ENCODE results near the gene NECAB3.
"Not testable (repeated sequence)": the region's sequence is repeated elsewhere in the genome, so short reads cannot be mapped to it uniquely, and the experiment has no call there.

Gene NECAB3

GRCh38 chr20:33649201-33649681, 25.0 kb downstream of the NECAB3 start:
- DNase-seq, result no peak

DNA sequence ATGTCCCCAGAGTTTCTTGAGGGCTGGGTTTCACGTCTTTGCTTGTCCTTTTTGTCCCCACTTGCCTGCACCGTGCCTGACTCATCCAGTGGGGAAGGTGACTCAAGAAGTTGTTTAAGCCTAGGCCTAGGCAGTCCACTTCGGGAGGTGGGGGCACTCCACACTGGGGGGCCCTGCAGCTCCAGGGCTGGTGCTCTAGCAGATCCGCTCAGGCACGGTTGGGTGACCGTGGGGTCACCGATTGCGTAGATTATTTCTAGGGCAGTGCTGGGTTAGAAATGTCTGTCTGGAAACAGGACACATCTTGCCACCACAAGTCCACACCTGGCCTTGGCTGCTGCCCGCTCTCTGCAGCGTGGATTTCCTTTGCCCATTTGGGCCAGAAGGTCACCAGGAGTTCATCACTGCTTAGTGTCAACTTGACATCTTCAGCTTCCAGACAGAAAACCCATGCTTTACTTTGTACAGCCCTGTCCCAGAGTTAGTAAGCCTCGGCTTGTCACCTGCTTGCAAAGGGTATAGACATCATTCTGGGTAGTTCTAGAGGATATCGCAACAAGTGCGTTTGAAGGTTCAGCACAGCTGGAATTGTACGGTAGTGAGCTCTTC, 25.7 kb downstream of the NECAB3 start:
- no peak for DNase-seq

DNA sequence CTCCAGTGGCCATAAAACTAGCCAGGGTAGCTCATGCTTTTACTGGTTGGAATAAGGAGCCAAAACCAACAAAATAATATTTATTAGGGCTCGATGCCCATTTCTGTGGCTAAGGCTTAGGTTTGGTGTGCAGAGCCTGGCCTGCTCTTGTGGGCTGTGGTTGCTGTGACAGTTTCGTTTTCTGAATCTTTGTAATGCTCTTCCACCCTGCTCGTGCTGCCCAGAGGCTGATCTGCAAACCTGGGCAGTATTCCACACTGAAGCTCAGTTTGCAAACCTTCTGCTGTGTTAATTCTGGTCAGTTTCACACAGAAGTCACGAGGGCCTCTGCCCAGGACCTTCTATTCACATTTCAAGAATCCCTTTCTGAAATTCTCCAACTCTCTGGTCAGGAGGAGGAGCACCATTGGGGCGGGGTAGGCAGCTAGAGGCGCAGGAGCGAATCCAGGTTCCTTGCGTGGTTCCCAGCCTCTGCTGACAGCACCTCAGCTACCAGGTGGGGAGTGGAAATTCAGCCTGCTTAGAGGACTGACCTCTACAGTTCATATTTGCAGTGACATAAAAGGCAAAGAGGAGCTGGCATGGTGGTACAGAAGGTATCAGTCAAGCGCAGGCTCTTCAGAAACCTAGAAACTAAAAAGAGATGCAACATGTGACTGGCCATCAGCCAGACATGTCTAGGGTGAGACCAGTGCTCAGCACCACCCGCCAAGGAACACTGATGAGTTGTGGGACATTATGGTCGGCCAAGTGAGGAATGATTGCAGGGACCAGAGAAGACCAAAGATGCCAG, 26.4 kb downstream of the NECAB3 start:
- DNase-seq, result no peak

GRCh38 chr20:33646959-33647602, 27.1 kb downstream of the NECAB3 start:
- DNase-seq, result not testable (repeated sequence)

DNA sequence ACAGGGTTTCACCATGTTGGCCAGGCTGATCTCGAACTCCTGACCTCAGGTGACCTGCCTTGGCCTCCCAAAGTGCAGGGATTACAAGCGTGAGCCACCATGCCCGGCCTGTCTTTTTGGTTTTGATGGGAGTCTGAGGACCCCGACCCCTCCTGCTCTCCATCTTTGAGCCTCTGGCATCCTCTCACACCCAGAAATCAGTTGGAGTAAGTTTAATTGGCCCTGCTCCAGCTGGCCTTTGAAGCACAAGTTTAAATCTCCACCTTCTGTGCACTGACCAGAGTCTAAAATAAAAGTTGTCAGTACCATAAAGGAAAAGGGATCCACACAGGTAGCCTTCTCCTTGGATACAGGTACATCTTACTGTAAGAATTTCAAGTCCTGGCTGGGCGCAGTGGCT, 28.0 kb downstream of the NECAB3 start:
- DNase-seq, result no peak

- no peak for DNase-seq
Observed at GRCh38 chr20:33645396-33645795, 28.8 kb downstream of the NECAB3 start.

- DNase-seq, result no peak
Observed at GRCh38 chr20:33645072-33645358, 29.2 kb downstream of the NECAB3 start.

GRCh38 chr20:33644313-33645071, 29.7 kb downstream of the NECAB3 start:
- DNase-seq, result no peak

DNA sequence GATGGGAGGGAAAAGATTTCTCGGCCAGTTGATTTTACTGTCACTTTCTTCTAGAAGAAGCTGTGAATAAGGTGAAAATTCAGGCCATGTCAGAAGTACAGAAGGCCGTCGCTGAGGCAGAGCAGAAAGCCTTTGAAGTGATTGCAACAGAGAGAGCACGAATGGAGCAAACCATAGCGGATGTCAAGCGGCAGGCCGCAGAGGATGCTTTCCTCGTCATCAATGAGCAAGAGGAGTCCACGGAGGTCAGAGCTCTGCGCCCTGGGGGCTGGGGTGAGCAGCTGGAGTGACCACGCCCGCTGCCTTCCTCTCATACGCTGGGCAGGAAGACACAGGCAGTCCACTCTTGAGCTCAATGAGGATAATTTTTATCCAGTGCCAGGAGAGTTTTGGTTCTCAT, 33.9 kb downstream of the NECAB3 start:
- DNase-seq, result no peak

- DNase-seq, result no peak
Observed at GRCh38 chr20:33636776-33637175, 37.5 kb downstream of the NECAB3 start.

DNA sequence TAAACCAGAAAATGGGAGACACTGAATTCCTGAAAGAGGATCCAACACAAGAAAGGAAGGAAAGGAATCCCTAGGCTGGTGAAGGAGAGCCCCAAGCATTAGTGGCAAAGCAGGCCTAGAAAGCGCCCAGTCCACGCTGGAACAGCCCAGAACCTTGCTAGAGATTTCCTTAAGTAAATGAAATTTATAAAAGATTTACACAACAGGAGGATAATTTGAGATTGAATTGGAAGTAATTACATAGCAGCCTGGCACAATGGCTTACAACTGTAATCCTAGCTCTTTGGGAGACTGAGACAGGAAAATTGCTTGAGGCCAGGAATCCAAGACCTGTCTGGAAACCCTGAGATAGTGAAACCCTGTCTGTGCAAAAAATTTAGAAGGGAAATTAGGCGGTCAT, 38.9 kb downstream of the NECAB3 start:
- DNase-seq, result no peak

- not testable (repeated sequence) for DNase-seq
Observed at GRCh38 chr20:33631910-33632309, 42.3 kb downstream of the NECAB3 start.

- DNase-seq, result no peak
Observed at GRCh38 chr20:33630507-33630906, 43.7 kb downstream of the NECAB3 start.

GRCh38 chr20:33629979-33630378, 44.2 kb downstream of the NECAB3 start:
- no peak for DNase-seq

GRCh38 chr20:33629533-33629932, 44.7 kb downstream of the NECAB3 start:
- DNase-seq, result no peak

GRCh38 chr20:33627577-33628216, 46.5 kb downstream of the NECAB3 start:
- no peak for DNase-seq

GRCh38 chr20:33626190-33626589, 48.0 kb downstream of the NECAB3 start:
- DNase-seq, result no peak

- no peak for DNase-seq
Observed at GRCh38 chr20:33624399-33624798, 49.8 kb downstream of the NECAB3 start.

- no peak for DNase-seq
Observed at GRCh38 chr20:33622705-33623365, 51.4 kb downstream of the NECAB3 start.

- no peak for DNase-seq
Observed at GRCh38 chr20:33621717-33622400, 52.4 kb downstream of the NECAB3 start.

GRCh38 chr20:33612001-33612400, 62.2 kb downstream of the NECAB3 start:
- no peak for DNase-seq

- DNase-seq, result no peak
Observed at GRCh38 chr20:33611106-33611505, 63.1 kb downstream of the NECAB3 start.
